Fibroblast of pulmonary artery (primary cell): Measurements from ENCODE around the gene SREBF2.
"Not testable (repeated sequence)": the region's sequence is repeated elsewhere in the genome, so short reads cannot be mapped to it uniquely, and the experiment has no call there.

Experiments used
- DNase-seq: peaks from one replicate; pipeline ENCODE4 v3.0.0-alpha.2; 2010; ENCODE audit warnings: low read depth
- H3K4me3 ChIP-seq: replicated peaks from 2 replicates; pipeline ENCODE4 v1.5.1; 2011; ENCODE audit warnings: low read depth, mild to moderate bottlenecking, control low read depth, low read length, moderate library complexity
- TF ChIP-seq, protein P1 (sequence below): IDR thresholded peaks from 2 replicates; pipeline ENCODE4 v1.5.1; 2011; ENCODE audit warnings: mild to moderate bottlenecking, control low read depth, low read length, inconsistent platforms; ENCODE audit errors: missing control alignments

SREBF2 gene

DNA sequence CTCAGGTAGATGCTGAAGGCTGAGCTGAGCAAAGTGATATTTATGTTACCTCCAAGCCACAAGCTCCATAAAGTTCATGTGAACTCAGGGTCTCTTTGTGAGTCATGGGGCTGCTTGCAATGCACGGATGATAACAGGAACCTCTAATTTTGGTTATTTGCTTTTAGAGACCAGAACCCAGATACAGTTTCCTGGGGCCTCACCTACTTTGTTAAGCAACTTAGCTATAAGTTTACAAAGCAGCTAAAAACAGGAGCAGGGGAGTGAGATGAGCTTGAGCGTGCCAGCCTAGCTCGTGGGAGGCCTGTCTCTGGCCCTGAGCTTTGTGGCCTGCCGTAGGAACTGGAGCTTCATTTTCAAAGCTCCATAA lies 29.2 kb downstream of the SREBF2 start:
- TF ChIP-seq, protein P1, sequence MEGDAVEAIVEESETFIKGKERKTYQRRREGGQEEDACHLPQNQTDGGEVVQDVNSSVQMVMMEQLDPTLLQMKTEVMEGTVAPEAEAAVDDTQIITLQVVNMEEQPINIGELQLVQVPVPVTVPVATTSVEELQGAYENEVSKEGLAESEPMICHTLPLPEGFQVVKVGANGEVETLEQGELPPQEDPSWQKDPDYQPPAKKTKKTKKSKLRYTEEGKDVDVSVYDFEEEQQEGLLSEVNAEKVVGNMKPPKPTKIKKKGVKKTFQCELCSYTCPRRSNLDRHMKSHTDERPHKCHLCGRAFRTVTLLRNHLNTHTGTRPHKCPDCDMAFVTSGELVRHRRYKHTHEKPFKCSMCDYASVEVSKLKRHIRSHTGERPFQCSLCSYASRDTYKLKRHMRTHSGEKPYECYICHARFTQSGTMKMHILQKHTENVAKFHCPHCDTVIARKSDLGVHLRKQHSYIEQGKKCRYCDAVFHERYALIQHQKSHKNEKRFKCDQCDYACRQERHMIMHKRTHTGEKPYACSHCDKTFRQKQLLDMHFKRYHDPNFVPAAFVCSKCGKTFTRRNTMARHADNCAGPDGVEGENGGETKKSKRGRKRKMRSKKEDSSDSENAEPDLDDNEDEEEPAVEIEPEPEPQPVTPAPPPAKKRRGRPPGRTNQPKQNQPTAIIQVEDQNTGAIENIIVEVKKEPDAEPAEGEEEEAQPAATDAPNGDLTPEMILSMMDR: no peak
- no peak overlapping the region for H3K4me3 ChIP-seq
- peak; percentile 40 for DNase-seq

- H3K4me3 ChIP-seq: no peak overlapping the region
- DNase-seq: no peak
These were observed 29.8 kb downstream of the SREBF2 start for GRCh38 chr22:41862530-41863266.

DNA sequence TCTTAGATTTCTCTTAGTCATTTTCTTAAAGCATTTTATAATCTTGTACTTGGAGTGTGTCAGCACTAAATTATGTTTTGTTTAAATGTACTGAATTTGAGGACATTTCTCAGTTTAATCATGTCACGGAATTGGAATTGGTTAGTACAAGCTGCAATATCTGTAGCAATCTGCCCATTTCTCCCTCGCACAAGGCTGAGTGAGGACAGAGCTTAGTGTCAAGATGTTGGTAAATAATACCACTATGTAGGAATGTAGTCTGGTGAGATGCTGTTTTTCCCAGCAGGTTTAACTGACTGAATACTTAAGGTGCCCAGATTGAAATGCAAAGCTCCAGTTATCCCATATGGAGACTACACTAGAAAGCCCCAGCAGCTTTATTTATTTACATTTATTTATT lies 30.6 kb downstream of the SREBF2 start:
- H3K4me3 ChIP-seq: no peak overlapping the region
- DNase-seq: no peak
- TF ChIP-seq, protein P1: no peak

More at GRCh38 chr22:41862530-41863266, 29.8 kb downstream of the SREBF2 start:
- TF ChIP-seq, protein P1: no peak

- no peak for DNase-seq
- no peak overlapping the region for H3K4me3 ChIP-seq
- TF ChIP-seq, protein P1: no peak
These were observed 35.7 kb downstream of the SREBF2 start for GRCh38 chr22:41868556-41868955.

DNA sequence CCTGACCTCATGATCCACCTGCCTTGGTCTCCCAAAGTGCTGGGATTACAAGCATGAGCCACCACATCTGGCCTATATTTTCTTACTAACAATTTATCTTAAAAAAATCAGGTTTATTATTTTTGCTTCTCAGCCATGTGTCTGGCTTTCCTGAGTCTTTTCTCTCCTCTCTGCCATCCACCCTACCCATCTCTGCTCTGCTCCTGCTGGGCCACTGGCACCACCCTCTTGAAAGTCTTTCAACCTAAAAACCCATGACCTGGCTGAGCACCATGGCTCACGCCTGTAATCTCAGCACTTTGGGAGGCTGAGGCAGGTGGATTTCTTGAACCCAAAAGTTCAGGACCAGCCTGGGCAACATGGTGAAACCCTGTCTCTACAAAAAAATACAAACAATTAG lies 37.2 kb downstream of the SREBF2 start:
- H3K4me3 ChIP-seq, DNase-seq: not testable (repeated sequence)

- no peak overlapping the region for H3K4me3 ChIP-seq
- TF ChIP-seq, protein P1: no peak
- DNase-seq: no peak
These were observed 37.9 kb downstream of the SREBF2 start for GRCh38 chr22:41870786-41871185.

GRCh38 chr22:41873391-41873790 lies 40.5 kb downstream of the SREBF2 start:
- DNase-seq: no peak
- TF ChIP-seq, protein P1: no peak
- H3K4me3 ChIP-seq: no peak overlapping the region
